K562 (cell line): ENCODE data around the gene CHRDL1. TPM values are rescaled to one million over a fixed set of nuclear protein-coding genes. Genes with fewer than 3 reads are reported as not detected.

ENCODE experiments used
- ATAC-seq: fragments of 200-7000 bp; cut with Tn5 transposase; 3 replicates; pipeline ENCODE4 v1.9.1; 2020; ENCODE audit warnings: moderate library complexity
- BruUV-seq: library from RNA; stranded (reverse); fragments of 400-500 nt; replicated peaks from 2 replicates; lab custom pipeline; 2021; lab: Mats Ljungman, UMichigan
- CTCF ChIA-PET: fragments of 300-600 bp; formaldehyde crosslinking; extraction: SDS; loops from one replicate; lab custom pipeline; 2021; ENCODE audit warnings: low intra/inter-chr PET ratio; lab: Yijun Ruan, JAX
- POLR2A ChIA-PET: fragments of 300-600, 350-650 bp; sonication (Branson Sonifier 250); formaldehyde crosslinking; extraction: SDS; loops from one replicate; lab custom pipeline; 2021; ENCODE audit warnings: antibody characterized with exemption, inconsistent platforms; lab: Yijun Ruan, JAX
- DNase-seq, 4 experiments: peaks; one replicate each; pipeline versions ENCODE4 v3.0.0 to v3.0.0-alpha.2; 2011 to 2018; ENCODE audit warnings: low spot score in 3 of 4, mixed read lengths in 3 of 4; ENCODE audit errors: extremely low read depth in 1 of 4
- FAIRE-seq: peaks from 2 replicates; lab custom pipeline; 2011; peaks lifted over from hg19 to GRCh38; lab: Jason Lieb, UNC
- H2AFZ ChIP-seq: 2 replicates; pipeline ENCODE4 v1.6.0; 2011; ENCODE audit warnings: low read depth, low read length, control low read depth, inconsistent platforms
- H3K27ac ChIP-seq: fragments of 200-600 bp; 3 replicates; pipeline ENCODE4 v1.8.0; 2011; ENCODE audit warnings: low read depth, mild to moderate bottlenecking, control low read depth, inconsistent platforms, low read length, moderate library complexity, mixed read lengths; ENCODE audit errors: extremely low read depth
- H3K27me3 ChIP-seq, 2 experiments: fragments of 300-600 bp in 1 of 2; 2 replicates in 1 of 2; 3 replicates in 1 of 2; pipeline versions ENCODE4 v1.6.0 to v1.8.0; 2011; ENCODE audit warnings: inconsistent platforms in 2 of 2, low read length in 2 of 2, mild to moderate bottlenecking in 1 of 2, mixed read lengths in 1 of 2, moderate library complexity in 1 of 2; ENCODE audit not compliant: control insufficient read depth in 2 of 2, insufficient read depth in 2 of 2
- H3K36me3 ChIP-seq: fragments of 300-600 bp; 3 replicates; pipeline ENCODE4 v1.8.0; 2011; ENCODE audit warnings: mild to moderate bottlenecking, low read length, inconsistent platforms; ENCODE audit not compliant: control insufficient read depth, insufficient read depth
- H3K4me1 ChIP-seq, 2 experiments: fragments of 200-600 bp in 1 of 2; replicated peaks in 1 of 2; 2 replicates in 1 of 2; 3 replicates in 1 of 2; pipeline versions ENCODE4 v1.5.1 to v1.8.0; 2011; ENCODE audit warnings: inconsistent platforms in 2 of 2, low read length in 2 of 2, mild to moderate bottlenecking in 1 of 2, mixed read lengths in 1 of 2, moderate library complexity in 1 of 2; ENCODE audit not compliant: control insufficient read depth in 2 of 2, insufficient read depth in 2 of 2
- H3K4me2 ChIP-seq: 2 replicates; pipeline ENCODE4 v1.6.1; 2011; ENCODE audit warnings: low read length, control low read depth, inconsistent platforms, mixed read lengths; ENCODE audit not compliant: insufficient read depth
- H3K4me3 ChIP-seq: fragments of 200-600 bp; sonication (generic), shearing (Covaris generic); 2 replicates; pipeline ENCODE4 v1.5.1; 2016; ENCODE audit warnings: control low read depth, inconsistent platforms
- H3K79me2 ChIP-seq: fragments of 200-600 bp; 3 replicates; pipeline ENCODE4 v1.8.0; 2011; ENCODE audit warnings: low read length, inconsistent platforms; ENCODE audit not compliant: control insufficient read depth, insufficient read depth
- H3K9ac ChIP-seq, 2 experiments: 2 replicates each; pipeline versions ENCODE4 v1.6.0 to v1.6.1; 2011; ENCODE audit warnings: low read depth in 2 of 2, low read length in 2 of 2, control low read depth in 1 of 2, inconsistent platforms in 1 of 2, mild to moderate bottlenecking in 1 of 2, mixed read lengths in 1 of 2; ENCODE audit not compliant: insufficient read depth in 1 of 2
- H3K9me1 ChIP-seq: one replicate; pipeline ENCODE4 v1.6.0; 2011; ENCODE audit warnings: inconsistent platforms, mild to moderate bottlenecking, low read length, moderate library complexity; ENCODE audit not compliant: control insufficient read depth, insufficient read depth
- H3K9me3 ChIP-seq: replicated peaks from 2 replicates; pipeline ENCODE4 v1.5.1; 2011; ENCODE audit warnings: low read depth, low read length, inconsistent platforms; ENCODE audit not compliant: control insufficient read depth, insufficient read depth
- H4K20me1 ChIP-seq: replicated peaks from 2 replicates; pipeline ENCODE4 v1.6.1; 2011; ENCODE audit warnings: low read length, inconsistent platforms, mixed read lengths; ENCODE audit not compliant: control insufficient read depth, insufficient read depth
- CEBPB ChIP-seq: fragments of 450-650 bp; IDR thresholded peaks from 2 replicates; pipeline ENCODE4 v1.6.1; 2016; ENCODE audit warnings: missing genetic modification characterization, missing compliant biosample characterization
- CREM ChIP-seq: IDR thresholded peaks from 2 replicates; pipeline ENCODE4 v1.6.1; 2014; ENCODE audit warnings: antibody characterized with exemption, low read depth
- HIVEP1 ChIP-seq: fragments of 250-450 bp; sonication (Bioruptor Pico); IDR thresholded peaks from 2 replicates; pipeline ENCODE4 v1.4.0; 2020; ENCODE audit warnings: mild to moderate bottlenecking
- KAT7 ChIP-seq: sonication (generic); formaldehyde crosslinking; IDR thresholded peaks from 2 replicates; pipeline ENCODE4 v1.8.0; 2022; ENCODE audit warnings: missing genetic modification reagents, mild to moderate bottlenecking, borderline replicate concordance
- MYNN ChIP-seq, 2 experiments: sonication (generic); formaldehyde crosslinking in 1 of 2; IDR thresholded peaks; 2 replicates each; pipeline versions ENCODE4 v1.5.0 to v1.6.1; 2016 to 2020; ENCODE audit warnings: antibody characterized with exemption in 1 of 2, missing genetic modification reagents in 1 of 2
- PML ChIP-seq: IDR thresholded peaks from 2 replicates; pipeline ENCODE4 v1.6.1; 2012; ENCODE audit warnings: low read length, inconsistent platforms
- POLR2G ChIP-seq: fragments of 200-400 bp; formaldehyde crosslinking; IDR thresholded peaks from 2 replicates; pipeline ENCODE4 v1.6.1; 2017; ENCODE audit warnings: low read depth, mild to moderate bottlenecking, antibody characterized with exemption, low read length, moderate library complexity
- SREBF1 ChIP-seq: fragments of 150-350 bp; IDR thresholded peaks from 2 replicates; pipeline ENCODE4 v1.6.1; 2014; ENCODE audit warnings: antibody characterized with exemption, low read depth, low read length, borderline replicate concordance
- ZBTB1 ChIP-seq: sonication (generic); formaldehyde crosslinking; IDR thresholded peaks from 2 replicates; pipeline ENCODE4 v1.8.1; 2023; ENCODE audit warnings: missing genetic modification reagents, low read depth, mild to moderate bottlenecking, borderline replicate concordance
- ZFP30 ChIP-seq: fragments of 250-450 bp; sonication (Bioruptor Pico); IDR thresholded peaks from 2 replicates; pipeline ENCODE4 v1.8.0; 2022; ENCODE audit warnings: moderate library complexity, mild to moderate bottlenecking, inconsistent platforms, borderline replicate concordance
- ZFPM2 ChIP-seq: fragments of 250-450 bp; sonication (Bioruptor Pico); IDR thresholded peaks from 2 replicates; pipeline ENCODE4 v1.5.1; 2022; ENCODE audit warnings: mild to moderate bottlenecking
- ZNF324 ChIP-seq: fragments of 250-450 bp; sonication (Bioruptor Pico); IDR thresholded peaks from 2 replicates; pipeline ENCODE4 v1.4.0; 2020; ENCODE audit warnings: mild to moderate bottlenecking
- WGBS: fragments of 100-300 bp; shearing (Covaris generic); methylation state at CpG from one replicate; pipeline ENCODE4 v1.1.6; 2016; ENCODE audit warnings: low coverage, mixed read lengths; ENCODE audit not compliant: insufficient coverage; ENCODE audit errors: missing lambda C conversion rate; 5-methylcytosine and 5-hydroxymethylcytosine counted together
- in situ Hi-C: fragments of 300-500 bp; cut with MboI; formaldehyde crosslinking; loops from 4 replicates; pipeline ENCODE4 v1.15.0; 2018; ENCODE audit warnings: inconsistent platforms, mixed read lengths
- intact Hi-C: fragments of 100-400 bp; cut with micrococcal nuclease; formaldehyde crosslinking; loops from 2 replicates; pipeline ENCODE4 v1.14.2; 2022
- polyA plus RNA-seq, 8 experiments: library from polyadenylated mRNA; depleted of rRNA in 4 of 8; stranded (reverse) in 5 of 8; unstranded in 3 of 8; fragments of >200 nt; fragmentation: Nextera tagmentation in 2 of 8; fragmentation: Illumina TruSeq in 1 of 8; extraction: Ambion mirVana in 2 of 8; extraction: Trizol in 1 of 8; gene quantifications; 2 replicates each; pipeline versions ENCODE4 v1.2.1 to v1.2.3, GENCODE V29; 2011 to 2014; ENCODE audit warnings: inconsistent platforms in 1 of 8, missing spikeins in 1 of 8
- total RNA-seq, 7 experiments: library from RNA; depleted of rRNA in 6 of 7; stranded (reverse); fragments of >200 nt in 6 of 7; fragmentation: Illumina TruSeq in 2 of 7; extraction: Trizol in 2 of 7; gene quantifications; 2 replicates each; pipeline versions ENCODE4 v1.2.1 to v1.2.3, GENCODE V29; 2011 to 2021; ENCODE audit warnings: low replicate concordance in 1 of 7

CHRDL1 gene
- total and polyA plus RNA-seq, 9 of the 15 experiments (the other 6 are each of a cell fraction or from before 2014, with no cell fraction given), result not detected

GRCh38 chrX:110684653-110685052 lies 111.0 kb downstream of the CHRDL1 start:
- in situ Hi-C loops (no loop called here), intact Hi-C loops (no loop called here)
- CTCF ChIA-PET, result no interaction called here
- Histone ChIP-seq H3K4me3 (no peak overlapping the region), H3K27ac (no peak overlapping the region), H3K9me3 (no peaks in the 10 kb centered on the region), H3K4me2 (no peak overlapping the region), H2AFZ (no peak overlapping the region), H3K79me2 (no peaks in the 10 kb centered on the region), H3K9me1 (no peaks in the 10 kb centered on the region), H3K9ac (no peak overlapping the region), H3K36me3 (no peaks in the 10 kb centered on the region), H4K20me1 (no peaks in the 10 kb centered on the region), H3K27me3 (no peaks in the 10 kb centered on the region), H3K4me1 (no peaks in the 10 kb centered on the region)
- ATAC-seq (no peak), FAIRE-seq (no peak), DNase-seq (no peak)
- 0% methylated on average over 3 of the region's 3 CpGs for WGBS
- no TSS peak for BruUV-seq
- TF ChIP-seq ZFP30 (CRISPR knock-in tag), result no peak
- TF ChIP-seq KAT7 (CRISPR knock-in tag), result no peak
- TF ChIP-seq SREBF1, result no peak
- no peak for TF ChIP-seq PML
- no peak for TF ChIP-seq HIVEP1 (CRISPR knock-in tag)
- TF ChIP-seq CEBPB (tag), result no peak
- no peak for TF ChIP-seq ZBTB1 (CRISPR knock-in tag)
- TF ChIP-seq ZFPM2 (CRISPR knock-in tag), result no peak
- TF ChIP-seq CREM, result no peak
- TF ChIP-seq ZNF324 (CRISPR knock-in tag), result no peak
- no peak for TF ChIP-seq MYNN (IDR thresholded peaks at IDR 0.05)
- no peak for TF ChIP-seq MYNN (CRISPR knock-in tag; IDR thresholded peaks at IDR 0.05)
- TF ChIP-seq POLR2G, result no peak
- POLR2A ChIA-PET, result no interaction called here
